ENCODE data around the gene TSHZ2. TPM values are rescaled to one million over a fixed set of nuclear protein-coding genes. Genes with fewer than 3 reads are reported as not detected.
"Not testable (repeated sequence)": the region's sequence is repeated elsewhere in the genome, so short reads cannot be mapped to it uniquely, and the experiment has no call there.

Gene TSHZ2
- total and polyA plus RNA-seq, 2 donors: 6.5 to 35.0 TPM

- no peak overlapping the region for H3K4me3 ChIP-seq (ENCODE audit: low read depth, low read length)
- DNase-seq (ENCODE audit: extremely low spot score): no peak
- H3K4me1 ChIP-seq (ENCODE audit: insufficient read depth): no peaks in the 10 kb centered on the region
- H3K36me3 ChIP-seq (ENCODE audit: insufficient read depth): no peaks in the 10 kb centered on the region
- WGBS: 91% methylated on average over 11 of the region's 11 CpGs
- no peak overlapping the region for H3K27ac ChIP-seq (ENCODE audit: low read depth)
Measured at GRCh38 chr20:53419693-53420460, 447.7 kb downstream of the TSHZ2 start.

GRCh38 chr20:53421343-53421742, 449.2 kb downstream of the TSHZ2 start:
- no peak for DNase-seq (ENCODE audit: extremely low spot score)
- Histone ChIP-seq H3K4me3 (ENCODE audit: low read depth, low read length) (no peak overlapping the region), H3K36me3 (ENCODE audit: insufficient read depth) (no peaks in the 10 kb centered on the region), H3K27ac (ENCODE audit: low read depth) (no peak overlapping the region), H3K4me1 (ENCODE audit: insufficient read depth) (no peaks in the 10 kb centered on the region)
- WGBS: 98% methylated on average over 7 of the region's 7 CpGs

GRCh38 chr20:53422039-53422438, 449.9 kb downstream of the TSHZ2 start:
- Histone ChIP-seq H3K4me1 (ENCODE audit: insufficient read depth) (no peaks in the 10 kb centered on the region), H3K4me3 (ENCODE audit: low read depth, low read length) (no peak overlapping the region), H3K36me3 (ENCODE audit: insufficient read depth) (no peaks in the 10 kb centered on the region), H3K27ac (ENCODE audit: low read depth) (no peak overlapping the region)
- no peak for DNase-seq (ENCODE audit: extremely low spot score)
- WGBS: 95% methylated on average over 7 of the region's 7 CpGs

GRCh38 chr20:53423587-53424146, 451.5 kb downstream of the TSHZ2 start:
- DNase-seq (ENCODE audit: extremely low spot score): no peak
- H3K36me3 ChIP-seq (ENCODE audit: insufficient read depth): no peaks in the 10 kb centered on the region
- WGBS: 95% methylated on average over 12 of the region's 12 CpGs
- no peak overlapping the region for H3K27ac ChIP-seq (ENCODE audit: low read depth)
- no peaks in the 10 kb centered on the region for H3K4me1 ChIP-seq (ENCODE audit: insufficient read depth)
- no peak overlapping the region for H3K4me3 ChIP-seq (ENCODE audit: low read depth, low read length)

- WGBS: 92% methylated on average over 4 of the region's 4 CpGs
- Histone ChIP-seq H3K4me3 (ENCODE audit: low read depth, low read length) (no peak overlapping the region), H3K4me1 (ENCODE audit: insufficient read depth) (no peaks in the 10 kb centered on the region), H3K27ac (ENCODE audit: low read depth) (no peak overlapping the region), H3K36me3 (ENCODE audit: insufficient read depth) (no peaks in the 10 kb centered on the region)
- no peak for DNase-seq (ENCODE audit: extremely low spot score)
Measured at GRCh38 chr20:53425481-53425880, 453.3 kb downstream of the TSHZ2 start.

GRCh38 chr20:53425941-53426340, 453.8 kb downstream of the TSHZ2 start:
- Histone ChIP-seq H3K4me1 (ENCODE audit: insufficient read depth) (no peaks in the 10 kb centered on the region), H3K27ac (ENCODE audit: low read depth) (no peak overlapping the region), H3K4me3 (ENCODE audit: low read depth, low read length) (no peak overlapping the region), H3K36me3 (ENCODE audit: insufficient read depth) (no peaks in the 10 kb centered on the region)
- DNase-seq (ENCODE audit: extremely low spot score): no peak
- 78% methylated on average over 3 of the region's 3 CpGs for WGBS

GRCh38 chr20:53426766-53427312, 454.7 kb downstream of the TSHZ2 start:
- H3K36me3 ChIP-seq (ENCODE audit: insufficient read depth): no peaks in the 10 kb centered on the region
- DNase-seq (ENCODE audit: extremely low spot score): no peak
- H3K4me1 ChIP-seq (ENCODE audit: insufficient read depth): no peaks in the 10 kb centered on the region
- H3K27ac ChIP-seq (ENCODE audit: low read depth): no peak overlapping the region
- WGBS: 92% methylated on average over 6 of the region's 6 CpGs
- H3K4me3 ChIP-seq (ENCODE audit: low read depth, low read length): no peak overlapping the region

GRCh38 chr20:53427951-53428350, 455.8 kb downstream of the TSHZ2 start:
- no peak for DNase-seq (ENCODE audit: extremely low spot score)
- 87% methylated on average over 2 of the region's 2 CpGs for WGBS
- Histone ChIP-seq H3K4me1 (ENCODE audit: insufficient read depth) (no peaks in the 10 kb centered on the region), H3K36me3 (ENCODE audit: insufficient read depth) (no peaks in the 10 kb centered on the region), H3K27ac (ENCODE audit: low read depth) (no peak overlapping the region), H3K4me3 (ENCODE audit: low read depth, low read length) (no peak overlapping the region)

- H3K36me3 ChIP-seq (ENCODE audit: insufficient read depth): no peaks in the 10 kb centered on the region
- no peaks in the 10 kb centered on the region for H3K4me1 ChIP-seq (ENCODE audit: insufficient read depth)
- no peak overlapping the region for H3K4me3 ChIP-seq (ENCODE audit: low read depth, low read length)
- no peak overlapping the region for H3K27ac ChIP-seq (ENCODE audit: low read depth)
- no peak for DNase-seq (ENCODE audit: extremely low spot score)
- 85% methylated on average over 3 of the region's 3 CpGs for WGBS
Measured at GRCh38 chr20:53428588-53428987, 456.4 kb downstream of the TSHZ2 start.

GRCh38 chr20:53428996-53429395, 456.8 kb downstream of the TSHZ2 start:
- Histone ChIP-seq H3K4me1 (ENCODE audit: insufficient read depth) (no peaks in the 10 kb centered on the region), H3K27ac (ENCODE audit: low read depth) (no peak overlapping the region), H3K4me3 (ENCODE audit: low read depth, low read length) (no peak overlapping the region), H3K36me3 (ENCODE audit: insufficient read depth) (no peaks in the 10 kb centered on the region)
- DNase-seq (ENCODE audit: extremely low spot score): no peak
- 83% methylated on average over 3 of the region's 3 CpGs for WGBS

GRCh38 chr20:53434662-53435061, 462.5 kb downstream of the TSHZ2 start:
- H3K4me3 ChIP-seq (ENCODE audit: low read depth, low read length): no peak overlapping the region
- 48% methylated on average over 10 of the region's 10 CpGs for WGBS
- DNase-seq (ENCODE audit: extremely low spot score): no peak
- H3K4me1 ChIP-seq (ENCODE audit: insufficient read depth): no peaks in the 10 kb centered on the region
- no peak overlapping the region for H3K27ac ChIP-seq (ENCODE audit: low read depth)
- H3K36me3 ChIP-seq (ENCODE audit: insufficient read depth): no peaks in the 10 kb centered on the region

- not testable (repeated sequence) for H3K27ac ChIP-seq (ENCODE audit: low read depth); DNase-seq (ENCODE audit: extremely low spot score); H3K4me1 ChIP-seq (ENCODE audit: insufficient read depth); H3K4me3 ChIP-seq (ENCODE audit: low read depth, low read length); H3K36me3 ChIP-seq (ENCODE audit: insufficient read depth)
- WGBS: 94% methylated on average over 4 of the region's 4 CpGs
Measured at GRCh38 chr20:53436927-53437326, 464.8 kb downstream of the TSHZ2 start.

- no peak overlapping the region for H3K27ac ChIP-seq (ENCODE audit: low read depth)
- no peak overlapping the region for H3K4me3 ChIP-seq (ENCODE audit: low read depth, low read length)
- H3K36me3 ChIP-seq (ENCODE audit: insufficient read depth): no peaks in the 10 kb centered on the region
- DNase-seq (ENCODE audit: extremely low spot score): no peak
- 95% methylated on average over 4 of the region's 4 CpGs for WGBS
- H3K4me1 ChIP-seq (ENCODE audit: insufficient read depth): no peaks in the 10 kb centered on the region
Measured at GRCh38 chr20:53438368-53438767, 466.2 kb downstream of the TSHZ2 start.

- 69% methylated on average over 1 of the region's 1 CpG for WGBS
- no peak for DNase-seq (ENCODE audit: extremely low spot score)
Measured at GRCh38 chr20:53439046-53439445, 466.9 kb downstream of the TSHZ2 start.

More at GRCh38 chr20:53439046-53439445, 466.9 kb downstream of the TSHZ2 start:
- Histone ChIP-seq H3K4me1 (ENCODE audit: insufficient read depth) (no peaks in the 10 kb centered on the region), H3K27ac (ENCODE audit: low read depth) (no peak overlapping the region), H3K36me3 (ENCODE audit: insufficient read depth) (no peaks in the 10 kb centered on the region), H3K4me3 (ENCODE audit: low read depth, low read length) (no peak overlapping the region)
